ENCODE data around the gene PIK3CA.

PIK3CA gene

GRCh38 chr3:179172546-179172945 is 24.4 kb downstream of the PIK3CA start:
- no peak overlapping the region for H3K4me3 ChIP-seq (ENCODE audit: low read length)
- DNase-seq (ENCODE audit: low read depth): no peak
- no peak for TF ChIP-seq CTCF (conservative IDR thresholded peaks at IDR 0.05; ENCODE audit: low read length)

- DNase-seq (ENCODE audit: low read depth): no peak
- TF ChIP-seq CTCF (conservative IDR thresholded peaks at IDR 0.05; ENCODE audit: low read length): no peak
- H3K4me3 ChIP-seq (ENCODE audit: low read length): no peak overlapping the region
Observed at GRCh38 chr3:179174316-179174715, 26.2 kb downstream of the PIK3CA start.

- H3K4me3 ChIP-seq (ENCODE audit: low read length): no peak overlapping the region
- no peak for DNase-seq (ENCODE audit: low read depth)
- TF ChIP-seq CTCF (conservative IDR thresholded peaks at IDR 0.05; ENCODE audit: low read length): no peak
Observed at GRCh38 chr3:179174898-179175297, 26.7 kb downstream of the PIK3CA start.

- peak; percentile 37 for DNase-seq (ENCODE audit: low read depth)
- H3K4me3 ChIP-seq (ENCODE audit: low read length): no peak overlapping the region
- TF ChIP-seq CTCF (conservative IDR thresholded peaks at IDR 0.05; ENCODE audit: low read length): no peak
Observed at GRCh38 chr3:179175358-179175757, 27.2 kb downstream of the PIK3CA start.

GRCh38 chr3:179177611-179178010 is 29.5 kb downstream of the PIK3CA start:
- H3K4me3 ChIP-seq (ENCODE audit: low read length): no peak overlapping the region
- TF ChIP-seq CTCF (conservative IDR thresholded peaks at IDR 0.05; ENCODE audit: low read length): no peak
- no peak for DNase-seq (ENCODE audit: low read depth)

GRCh38 chr3:179179256-179179655 is 31.1 kb downstream of the PIK3CA start:
- no peak for TF ChIP-seq CTCF (conservative IDR thresholded peaks at IDR 0.05; ENCODE audit: low read length)
- H3K4me3 ChIP-seq (ENCODE audit: low read length): no peak overlapping the region
- no peak for DNase-seq (ENCODE audit: low read depth)

- H3K4me3 ChIP-seq (ENCODE audit: low read length): no peak overlapping the region
- DNase-seq (ENCODE audit: low read depth): peak; percentile 29
- TF ChIP-seq CTCF (conservative IDR thresholded peaks at IDR 0.05; ENCODE audit: low read length): no peak
Observed at GRCh38 chr3:179179979-179180759, 32.0 kb downstream of the PIK3CA start.
